Measurements from ENCODE around the gene WDR44. TPM values are rescaled to one million over a fixed set of nuclear protein-coding genes. Genes with fewer than 3 reads are reported as not detected.

WDR44 gene
- polyA plus RNA-seq, 1 experiment, result 7.5 TPM

GRCh38 chrX:118420462-118420861 is 74.6 kb downstream of the WDR44 start:
- ChIA-PET CTCF (no interaction called here), POLR2A (no interaction called here)
- Histone ChIP-seq H3K36me3 (ENCODE audit: control insufficient read depth, insufficient read depth, low read length) (no peaks in the 10 kb centered on the region), H3K4me3 (ENCODE audit: low read depth, low read length) (no peak overlapping the region), H3K27me3 (ENCODE audit: control insufficient read depth, insufficient read depth, low read length) (no peaks in the 10 kb centered on the region)
- no peak for TF ChIP-seq CTCF (IDR thresholded peaks at IDR 0.05; ENCODE audit: insufficient read depth, low read depth, low read length)
- no peak for DNase-seq (ENCODE audit: low read depth)

GRCh38 chrX:118423558-118423957 is 77.7 kb downstream of the WDR44 start:
- no peak for TF ChIP-seq CTCF (IDR thresholded peaks at IDR 0.05; ENCODE audit: insufficient read depth, low read depth, low read length)
- H3K36me3 ChIP-seq (ENCODE audit: control insufficient read depth, insufficient read depth, low read length), result no peaks in the 10 kb centered on the region
- CTCF ChIA-PET, result no interaction called here
- no peaks in the 10 kb centered on the region for H3K27me3 ChIP-seq (ENCODE audit: control insufficient read depth, insufficient read depth, low read length)
- no peak for DNase-seq (ENCODE audit: low read depth)
- POLR2A ChIA-PET, result no interaction called here
- no peak overlapping the region for H3K4me3 ChIP-seq (ENCODE audit: low read depth, low read length)

GRCh38 chrX:118432799-118433198 is 86.9 kb downstream of the WDR44 start:
- ChIA-PET CTCF (interaction anchor here (0.6 to 1.1 kb wide), 2 partner anchors 10 to 12 kb away, joined by 3 read pairs; no protein-coding TSS in a partner anchor), POLR2A (no interaction called here)

GRCh38 chrX:118437283-118437682 is 91.4 kb downstream of the WDR44 start:
- ChIA-PET POLR2A (no interaction called here), CTCF (no interaction called here)
- peaks cover 2% of the 10 kb centered on the region; the same call in 1 of the 2 replicates for H3K36me3 ChIP-seq (ENCODE audit: control insufficient read depth, insufficient read depth, low read length)
- no peak for DNase-seq (ENCODE audit: low read depth)
- H3K4me3 ChIP-seq (ENCODE audit: low read depth, low read length), result no peak overlapping the region
- no peaks in the 10 kb centered on the region for H3K27me3 ChIP-seq (ENCODE audit: control insufficient read depth, insufficient read depth, low read length)
- no peak for TF ChIP-seq CTCF (IDR thresholded peaks at IDR 0.05; ENCODE audit: insufficient read depth, low read depth, low read length)

More at GRCh38 chrX:118432799-118433198, 86.9 kb downstream of the WDR44 start:
- no peak for TF ChIP-seq CTCF (IDR thresholded peaks at IDR 0.05; ENCODE audit: insufficient read depth, low read depth, low read length)
- no peaks in the 10 kb centered on the region for H3K36me3 ChIP-seq (ENCODE audit: control insufficient read depth, insufficient read depth, low read length)
- no peak overlapping the region for H3K4me3 ChIP-seq (ENCODE audit: low read depth, low read length)
- H3K27me3 ChIP-seq (ENCODE audit: control insufficient read depth, insufficient read depth, low read length), result no peaks in the 10 kb centered on the region
- DNase-seq (ENCODE audit: low read depth), result no peak

- no peak for DNase-seq (ENCODE audit: low read depth)
- Histone ChIP-seq H3K27me3 (ENCODE audit: control insufficient read depth, insufficient read depth, low read length) (no peaks in the 10 kb centered on the region), H3K4me3 (ENCODE audit: low read depth, low read length) (no peak overlapping the region), H3K36me3 (ENCODE audit: control insufficient read depth, insufficient read depth, low read length) (no peaks in the 10 kb centered on the region; the same call in none of the 2 replicates)
- TF ChIP-seq CTCF (IDR thresholded peaks at IDR 0.05; ENCODE audit: insufficient read depth, low read depth, low read length), result no peak
- POLR2A ChIA-PET, result interaction anchor here (0.5 kb wide), 1 partner anchor 295 kb away, joined by 3 read pairs; no protein-coding TSS in a partner anchor
- CTCF ChIA-PET, result no interaction called here
These were observed 102.4 kb downstream of the WDR44 start for GRCh38 chrX:118448273-118448783.
